ENCODE data around the gene LY9. TPM values are rescaled to one million over a fixed set of nuclear protein-coding genes. Genes with fewer than 3 reads are reported as not detected.
A peak's percentile ranks its signal among the peaks of the same experiment; 100 is the strongest.

Gene LY9
- total RNA-seq, 1 experiment from 2014 or later = not detected

DNA sequence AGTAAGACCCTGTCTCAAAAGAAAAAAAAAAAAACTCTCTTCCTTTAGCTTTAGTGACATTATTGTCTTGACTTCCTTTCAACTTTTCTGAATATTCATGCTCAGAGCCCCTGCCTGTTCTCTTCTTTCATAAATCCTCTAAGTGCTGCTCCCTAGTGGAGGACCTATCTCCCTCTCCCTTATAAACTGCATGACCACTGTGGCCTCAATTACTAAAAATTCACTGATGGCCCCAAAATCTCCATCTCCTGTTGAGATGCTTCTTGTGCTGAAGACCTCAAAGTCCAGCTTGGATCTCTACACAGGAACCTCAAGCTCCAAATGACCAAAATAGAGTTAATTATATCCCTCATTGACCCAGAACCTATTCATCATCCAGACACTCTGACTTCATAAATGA, 81.2 kb downstream of the LY9 start:
- no peak overlapping the region for H4K8ac ChIP-seq (replicated peaks; ENCODE audit: insufficient read length, low read depth, low read length)
- no peak overlapping the region for H2AFZ ChIP-seq (ENCODE audit: low read length)
- H2BK5ac ChIP-seq (ENCODE audit: insufficient read length, low read length) = no peak overlapping the region
- no peak overlapping the region for H3K27ac Mint-ChIP-seq
- H3K27me3 ChIP-seq (ENCODE audit: insufficient read depth, low read length) = no peaks in the 10 kb centered on the region
- H3K27ac ChIP-seq (ENCODE audit: insufficient read length, low read depth, low read length) = no peak overlapping the region
- H3K4ac ChIP-seq (ENCODE audit: low read depth, low read length) = no peak overlapping the region
- no peak overlapping the region for H3K56ac ChIP-seq (ENCODE audit: insufficient read length, low read depth, low read length)
- H3T11ph ChIP-seq (ENCODE audit: low read length) = no peak overlapping the region
- no peak overlapping the region for H3K14ac ChIP-seq (ENCODE audit: insufficient read depth, low read length)
- no peaks in the 10 kb centered on the region for H3K79me2 ChIP-seq (ENCODE audit: insufficient read depth, low read length)
- H3K18ac ChIP-seq (ENCODE audit: insufficient read length, low read depth, low read length) = no peak overlapping the region
- H3K9me3 ChIP-seq (ENCODE audit: control insufficient read depth, low read depth, low read length) = no peaks in the 10 kb centered on the region
- TF ChIP-seq, protein P1, sequence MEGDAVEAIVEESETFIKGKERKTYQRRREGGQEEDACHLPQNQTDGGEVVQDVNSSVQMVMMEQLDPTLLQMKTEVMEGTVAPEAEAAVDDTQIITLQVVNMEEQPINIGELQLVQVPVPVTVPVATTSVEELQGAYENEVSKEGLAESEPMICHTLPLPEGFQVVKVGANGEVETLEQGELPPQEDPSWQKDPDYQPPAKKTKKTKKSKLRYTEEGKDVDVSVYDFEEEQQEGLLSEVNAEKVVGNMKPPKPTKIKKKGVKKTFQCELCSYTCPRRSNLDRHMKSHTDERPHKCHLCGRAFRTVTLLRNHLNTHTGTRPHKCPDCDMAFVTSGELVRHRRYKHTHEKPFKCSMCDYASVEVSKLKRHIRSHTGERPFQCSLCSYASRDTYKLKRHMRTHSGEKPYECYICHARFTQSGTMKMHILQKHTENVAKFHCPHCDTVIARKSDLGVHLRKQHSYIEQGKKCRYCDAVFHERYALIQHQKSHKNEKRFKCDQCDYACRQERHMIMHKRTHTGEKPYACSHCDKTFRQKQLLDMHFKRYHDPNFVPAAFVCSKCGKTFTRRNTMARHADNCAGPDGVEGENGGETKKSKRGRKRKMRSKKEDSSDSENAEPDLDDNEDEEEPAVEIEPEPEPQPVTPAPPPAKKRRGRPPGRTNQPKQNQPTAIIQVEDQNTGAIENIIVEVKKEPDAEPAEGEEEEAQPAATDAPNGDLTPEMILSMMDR (conservative IDR thresholded peaks at IDR 0.05) = peak; percentile 60
- 0 out of 5 replicates have a peak, but pooled peaks cover 0 to 2% of the 10 kb centered on the region in 2 experiments for H3K9me3 Mint-ChIP-seq
- H2BK20ac ChIP-seq (ENCODE audit: low read depth, low read length, poor library complexity, severe bottlenecking) = no peak overlapping the region
- no peak overlapping the region for H3K9ac ChIP-seq (ENCODE audit: extremely low read depth, insufficient read length, low read length)
- no peak overlapping the region for H4K91ac ChIP-seq (ENCODE audit: insufficient read length, low read depth, low read length)
- no peak overlapping the region for H2BK12ac ChIP-seq (ENCODE audit: insufficient read length, low read depth, low read length)
- no peak overlapping the region for H3K23ac ChIP-seq (ENCODE audit: insufficient read length, low read depth, low read length)
- peaks cover 4 to 6% of the 10 kb centered on the region in 2 experiments for H3K4me1 Mint-ChIP-seq
- H3K4me1 ChIP-seq (ENCODE audit: insufficient read depth, low read length) = no peaks in the 10 kb centered on the region
- H2BK15ac ChIP-seq (ENCODE audit: low read depth, low read length) = no peak overlapping the region
- no peak overlapping the region for H4K5ac ChIP-seq (ENCODE audit: insufficient read length, low read depth, low read length)
- H3K27me3 Mint-ChIP-seq (ENCODE audit: low read depth) = no peaks in the 10 kb centered on the region; the same call in none of the 2 replicates
- H2AK5ac ChIP-seq (ENCODE audit: insufficient read length, low read length) = no peak overlapping the region
- H3K79me1 ChIP-seq (ENCODE audit: insufficient read depth, low read depth, low read length, poor library complexity, severe bottlenecking) = no peaks in the 10 kb centered on the region
- no peak overlapping the region for H3K4me2 ChIP-seq (ENCODE audit: insufficient read depth, insufficient read length, low read length)
- no peaks in the 10 kb centered on the region for H4K20me1 ChIP-seq (ENCODE audit: control insufficient read depth, insufficient read depth, insufficient read length)
- no peaks in the 10 kb centered on the region for H3K36me3 Mint-ChIP-seq (ENCODE audit: insufficient read depth in 1 of 3, low read depth in 3 of 3)
- DNase-seq = no peak
- H3K4me3 Mint-ChIP-seq = no peak overlapping the region
- H2BK120ac ChIP-seq (ENCODE audit: low read depth, low read length, poor library complexity, severe bottlenecking) = no peak overlapping the region
- no peaks in the 10 kb centered on the region for H3K23me2 ChIP-seq (ENCODE audit: insufficient read length, low read depth, low read length, poor library complexity, severe bottlenecking)

Other genes with a start within 250 kb of the LY9 start
- gene CD84, start 216.7 kb upstream of the LY9 start, total RNA-seq (2021) = not detected in 2 replicates
- not detected in 2 replicates for gene SLAMF1, start 149.1 kb upstream of the LY9 start, total RNA-seq (2021)
- not detected in 2 replicates for gene CD48, start 84.4 kb upstream of the LY9 start, total RNA-seq (2021)
- gene SLAMF7, start 56.9 kb upstream of the LY9 start, total RNA-seq (2021) = not detected in 2 replicates
- not detected in 2 replicates for gene CD244, start 66.7 kb downstream of the LY9 start, total RNA-seq (2021)
- gene ITLN1, start 89.0 kb downstream of the LY9 start, total RNA-seq (2021) = not detected in 2 replicates
- 2.4 and 2.9 TPM in 2 replicates for gene ITLN2, start 158.6 kb downstream of the LY9 start, total RNA-seq (2021)
- gene F11R, start 225.0 kb downstream of the LY9 start, total RNA-seq (2021) = 159 and 174 TPM in 2 replicates
- gene TSTD1, start 242.8 kb downstream of the LY9 start, total RNA-seq (2021) = 73.7 and 77.0 TPM in 2 replicates
- gene USF1, start 249.8 kb downstream of the LY9 start, total RNA-seq (2021) = 58.6 and 59.2 TPM in 2 replicates